ENCODE data around the gene SORCS2. TPM values are rescaled to one million over a fixed set of nuclear protein-coding genes. Genes with fewer than 3 reads are reported as not detected.

SORCS2 gene
- total RNA-seq, 2 experiments from 2014 or later: 0.03 TPM; not detected in 1

DNA sequence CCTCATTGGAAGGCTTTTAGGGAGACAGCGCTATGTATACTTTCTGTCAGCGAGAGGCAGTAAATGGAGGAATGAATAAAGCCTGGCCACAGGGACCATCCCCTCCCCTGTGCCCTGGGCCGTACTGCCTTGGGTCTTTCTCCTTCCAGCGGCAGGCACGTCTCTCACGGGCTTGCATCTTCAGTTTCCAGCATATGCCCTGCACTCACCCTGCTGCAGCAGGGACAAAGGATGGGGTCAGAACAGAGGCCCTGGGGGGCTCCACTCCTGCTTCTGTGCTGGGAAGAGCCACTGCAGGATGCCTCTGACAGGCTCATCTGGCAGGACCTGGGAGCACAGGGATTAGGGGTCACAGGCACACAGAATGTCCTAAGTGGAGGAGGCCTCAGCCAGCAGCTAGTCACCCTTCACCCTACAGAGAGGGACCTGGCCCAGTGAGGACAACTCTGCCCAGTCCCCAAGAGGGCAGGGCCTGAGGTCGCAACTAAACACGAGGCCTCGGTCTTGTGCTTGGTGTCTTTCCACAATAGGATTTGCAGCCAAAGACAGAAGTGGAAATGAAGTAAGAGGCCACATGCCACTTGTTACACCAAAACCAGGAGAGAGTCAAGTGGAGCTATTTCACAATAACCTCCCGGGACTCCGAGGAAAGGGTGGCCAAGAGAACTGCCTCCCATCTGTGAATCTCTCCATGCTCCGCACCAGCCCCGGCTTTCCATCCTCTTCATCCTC, 596.5 kb downstream of the SORCS2 start:
- POLR2A ChIA-PET: no interaction called here
- TF ChIP-seq, protein P1, sequence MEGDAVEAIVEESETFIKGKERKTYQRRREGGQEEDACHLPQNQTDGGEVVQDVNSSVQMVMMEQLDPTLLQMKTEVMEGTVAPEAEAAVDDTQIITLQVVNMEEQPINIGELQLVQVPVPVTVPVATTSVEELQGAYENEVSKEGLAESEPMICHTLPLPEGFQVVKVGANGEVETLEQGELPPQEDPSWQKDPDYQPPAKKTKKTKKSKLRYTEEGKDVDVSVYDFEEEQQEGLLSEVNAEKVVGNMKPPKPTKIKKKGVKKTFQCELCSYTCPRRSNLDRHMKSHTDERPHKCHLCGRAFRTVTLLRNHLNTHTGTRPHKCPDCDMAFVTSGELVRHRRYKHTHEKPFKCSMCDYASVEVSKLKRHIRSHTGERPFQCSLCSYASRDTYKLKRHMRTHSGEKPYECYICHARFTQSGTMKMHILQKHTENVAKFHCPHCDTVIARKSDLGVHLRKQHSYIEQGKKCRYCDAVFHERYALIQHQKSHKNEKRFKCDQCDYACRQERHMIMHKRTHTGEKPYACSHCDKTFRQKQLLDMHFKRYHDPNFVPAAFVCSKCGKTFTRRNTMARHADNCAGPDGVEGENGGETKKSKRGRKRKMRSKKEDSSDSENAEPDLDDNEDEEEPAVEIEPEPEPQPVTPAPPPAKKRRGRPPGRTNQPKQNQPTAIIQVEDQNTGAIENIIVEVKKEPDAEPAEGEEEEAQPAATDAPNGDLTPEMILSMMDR (conservative IDR thresholded peaks at IDR 0.05; ENCODE audit: low read length): no peak
- TF ChIP-seq EZH2phosphoT487 (IDR thresholded peaks at IDR 0.05; ENCODE audit: borderline replicate concordance, low read depth, low read length): no peak
- no peak for DNase-seq (ENCODE audit: low spot score)
- no peaks in the 10 kb centered on the region for H4K20me1 ChIP-seq (ENCODE audit: insufficient read depth, low read length)
- no peak overlapping the region for H2AFZ ChIP-seq (ENCODE audit: low read length)
- intact Hi-C loops (cut with micrococcal nuclease; ENCODE audit: unreplicated experiment): no loop called here
- no peak overlapping the region for H3K27ac ChIP-seq (ENCODE audit: low read depth, low read length, poor library complexity, severe bottlenecking)
- BruUV-seq (replicated peaks): no TSS peak
- CTCF ChIA-PET (ENCODE audit: unreplicated experiment): no interaction called here
- no peak overlapping the region for H3K4me3 ChIP-seq (ENCODE audit: low read depth, low read length, poor library complexity, severe bottlenecking)
- no peaks in the 10 kb centered on the region for H3K9me3 ChIP-seq (ENCODE audit: low read length)
- no peaks in the 10 kb centered on the region for H3K79me2 ChIP-seq (ENCODE audit: insufficient read depth, low read depth, low read length)
- no peaks in the 10 kb centered on the region for H3K9me2 ChIP-seq (ENCODE audit: insufficient read depth, low read length)
- H3K36me3 ChIP-seq (ENCODE audit: insufficient read depth, low read length): no peaks in the 10 kb centered on the region
- peaks cover 11% of the 10 kb centered on the region for H3K4me1 ChIP-seq (ENCODE audit: insufficient read depth, low read length, poor library complexity, severe bottlenecking)
- no peak overlapping the region for H3K4me2 ChIP-seq (ENCODE audit: low read length)

DNA sequence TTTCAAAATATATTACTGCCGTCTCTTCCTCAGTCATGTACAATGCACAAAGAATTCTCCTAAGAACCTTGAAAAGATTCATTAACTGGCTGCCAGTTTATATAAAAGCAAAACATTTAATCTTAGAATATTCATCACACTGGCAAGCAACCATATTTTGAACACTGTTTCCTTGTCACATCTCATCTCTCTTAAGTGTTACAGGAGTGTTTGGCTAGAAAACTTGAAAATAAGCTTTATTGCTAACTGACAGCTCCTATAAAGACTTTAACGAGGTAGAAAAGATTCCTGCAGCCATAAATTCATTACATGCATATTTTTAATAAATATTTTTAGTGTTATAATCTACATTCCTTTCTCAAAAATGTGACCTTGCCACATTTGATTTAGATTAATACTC, 597.7 kb downstream of the SORCS2 start:
- ChIA-PET CTCF (ENCODE audit: unreplicated experiment) (no interaction called here), POLR2A (no interaction called here)
- intact Hi-C loops (cut with micrococcal nuclease; ENCODE audit: unreplicated experiment): no loop called here
- TF ChIP-seq EZH2phosphoT487 (IDR thresholded peaks at IDR 0.05; ENCODE audit: borderline replicate concordance, low read depth, low read length): no peak
- TF ChIP-seq, protein P1 (conservative IDR thresholded peaks at IDR 0.05; ENCODE audit: low read length): no peak
- Histone ChIP-seq H3K36me3 (ENCODE audit: insufficient read depth, low read length) (no peaks in the 10 kb centered on the region), H3K79me2 (ENCODE audit: insufficient read depth, low read depth, low read length) (no peaks in the 10 kb centered on the region), H3K9me3 (ENCODE audit: low read length) (no peaks in the 10 kb centered on the region), H3K4me3 (ENCODE audit: low read depth, low read length, poor library complexity, severe bottlenecking) (no peak overlapping the region), H3K4me1 (ENCODE audit: insufficient read depth, low read length, poor library complexity, severe bottlenecking) (peaks cover 11% of the 10 kb centered on the region), H3K9me2 (ENCODE audit: insufficient read depth, low read length) (no peaks in the 10 kb centered on the region), H4K20me1 (ENCODE audit: insufficient read depth, low read length) (no peaks in the 10 kb centered on the region), H3K27ac (ENCODE audit: low read depth, low read length, poor library complexity, severe bottlenecking) (no peak overlapping the region), H2AFZ (ENCODE audit: low read length) (no peak overlapping the region), H3K4me2 (ENCODE audit: low read length) (no peak overlapping the region)
- BruUV-seq (replicated peaks): no TSS peak
- DNase-seq (ENCODE audit: low spot score): no peak

DNA sequence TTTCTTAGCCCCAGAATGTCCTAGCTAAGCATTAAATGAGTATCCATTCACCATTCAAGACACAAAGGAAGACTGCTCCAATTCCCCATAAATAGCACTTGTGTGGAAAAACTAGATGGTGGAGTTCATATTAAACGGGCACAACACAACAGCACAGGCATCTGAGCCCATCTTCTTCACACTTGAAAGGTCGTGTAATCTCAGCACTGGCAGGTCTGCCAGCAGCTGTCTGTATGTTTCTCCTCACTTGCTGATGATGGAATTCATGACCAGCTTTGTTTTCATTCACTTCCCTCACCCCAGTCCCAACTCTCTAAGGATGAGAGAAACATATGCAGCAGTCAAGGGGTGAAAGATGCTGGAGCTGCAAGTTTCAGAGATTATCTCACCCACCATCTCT, 598.7 kb downstream of the SORCS2 start:
- POLR2A ChIA-PET: no interaction called here
- no peak overlapping the region for H3K4me3 ChIP-seq (ENCODE audit: low read depth, low read length, poor library complexity, severe bottlenecking)
- H3K36me3 ChIP-seq (ENCODE audit: insufficient read depth, low read length): no peaks in the 10 kb centered on the region
- H3K9me2 ChIP-seq (ENCODE audit: insufficient read depth, low read length): no peaks in the 10 kb centered on the region
- TF ChIP-seq, protein P1 (conservative IDR thresholded peaks at IDR 0.05; ENCODE audit: low read length): no peak
- TF ChIP-seq EZH2phosphoT487 (IDR thresholded peaks at IDR 0.05; ENCODE audit: borderline replicate concordance, low read depth, low read length): no peak
- DNase-seq (ENCODE audit: low spot score): no peak
- H3K27ac ChIP-seq (ENCODE audit: low read depth, low read length, poor library complexity, severe bottlenecking): no peak overlapping the region
- peaks cover 11% of the 10 kb centered on the region for H3K4me1 ChIP-seq (ENCODE audit: insufficient read depth, low read length, poor library complexity, severe bottlenecking)
- no TSS peak for BruUV-seq (replicated peaks)
- H3K79me2 ChIP-seq (ENCODE audit: insufficient read depth, low read depth, low read length): no peaks in the 10 kb centered on the region
- intact Hi-C loops (cut with micrococcal nuclease; ENCODE audit: unreplicated experiment): no loop called here
- H4K20me1 ChIP-seq (ENCODE audit: insufficient read depth, low read length): no peaks in the 10 kb centered on the region
- H2AFZ ChIP-seq (ENCODE audit: low read length): no peak overlapping the region
- CTCF ChIA-PET (ENCODE audit: unreplicated experiment): no interaction called here
- H3K9me3 ChIP-seq (ENCODE audit: low read length): no peaks in the 10 kb centered on the region
- H3K4me2 ChIP-seq (ENCODE audit: low read length): no peak overlapping the region

All from OCI-LY7 (cell line).